NCI-H2196 (cell line): ENCODE results near the gene PTPRD.

Experiments
- DNase-seq: peaks from one replicate; lab custom pipeline; 2025; ENCODE audit not compliant: unreplicated experiment; lab: John Stamatoyannopoulos, UW

The PTPRD gene

DNA sequence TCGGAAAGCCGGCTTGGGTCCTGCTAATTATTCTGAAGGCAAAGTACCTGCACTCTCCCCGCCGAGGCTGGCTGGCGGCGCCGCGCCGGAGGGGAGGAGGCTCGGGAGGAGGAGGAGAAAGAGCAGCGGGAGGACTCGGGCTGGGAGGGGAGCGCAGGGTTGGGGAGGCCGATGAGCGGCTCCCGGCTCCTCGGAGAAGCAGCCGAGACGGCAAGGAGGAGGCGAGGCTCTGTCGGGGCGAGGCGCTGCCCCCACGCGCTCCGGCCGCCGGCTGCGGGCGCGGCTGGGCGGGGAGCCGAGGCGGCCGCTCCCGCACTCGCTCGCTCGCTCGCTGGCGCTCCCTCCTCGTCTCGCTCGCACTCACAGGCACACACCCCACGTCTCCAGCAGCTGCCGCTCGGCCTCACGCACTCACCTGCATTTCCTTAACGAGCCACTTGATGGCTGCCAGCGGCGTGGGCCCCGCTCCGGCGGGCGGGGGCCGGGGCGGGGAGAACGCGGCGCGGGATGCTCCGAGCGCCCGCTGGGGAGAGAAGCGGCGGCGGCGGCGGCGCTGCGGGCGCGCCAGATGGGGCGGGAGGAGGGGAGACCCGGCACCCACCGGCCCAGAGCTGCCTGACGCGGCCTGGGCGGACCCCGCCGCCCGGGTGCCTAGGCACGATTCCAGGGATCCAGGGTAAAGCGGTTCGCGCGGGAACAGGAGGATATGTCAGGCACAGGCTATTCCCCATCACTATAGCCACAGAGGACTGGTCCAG, at the start of gene PTPRD:
TSS of gene PTPRD (minus strand) at position 362 of the 758 bp plus-strand sequence.
- DNase-seq: peak; percentile 77

DNA sequence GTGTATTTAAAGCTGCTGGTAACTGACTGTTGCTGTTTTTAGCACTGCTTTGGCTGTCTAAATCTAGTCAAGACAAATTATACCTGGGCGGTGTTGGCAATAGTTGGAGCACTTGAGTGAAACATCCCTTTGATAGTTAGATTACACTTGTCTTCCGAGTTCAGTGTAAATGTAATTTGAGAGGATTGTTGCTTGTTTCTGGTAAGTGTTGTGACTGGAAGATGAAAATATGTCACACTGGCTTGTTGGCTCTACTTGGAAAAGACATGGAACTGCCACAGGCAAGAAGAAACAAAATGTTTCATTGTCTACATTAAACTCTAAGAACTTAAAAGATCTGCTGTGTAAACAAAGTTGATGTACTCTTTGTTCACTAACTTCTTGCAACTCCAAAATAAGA, 49.2 kb upstream of the PTPRD start:
- no peak for DNase-seq

DNA sequence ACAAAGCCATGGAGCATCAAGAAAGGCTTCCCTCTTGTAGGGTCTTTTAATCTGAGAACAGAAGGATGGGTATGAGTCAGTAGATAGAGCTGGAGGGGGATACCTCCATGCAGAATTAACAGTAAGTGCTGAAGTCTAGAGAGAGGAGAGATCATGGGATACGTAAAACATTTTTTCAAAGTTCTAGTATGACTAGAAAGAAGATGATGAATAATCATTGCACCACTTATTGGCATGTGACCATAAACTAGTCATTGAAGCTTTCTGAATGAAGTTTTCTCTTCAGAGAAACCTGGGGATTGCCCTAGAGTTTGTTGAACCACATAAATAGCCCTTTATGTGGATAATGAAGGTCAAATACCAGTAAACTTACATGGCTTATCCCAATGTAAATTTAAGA, 48.6 kb upstream of the PTPRD start:
- no peak for DNase-seq

DNA sequence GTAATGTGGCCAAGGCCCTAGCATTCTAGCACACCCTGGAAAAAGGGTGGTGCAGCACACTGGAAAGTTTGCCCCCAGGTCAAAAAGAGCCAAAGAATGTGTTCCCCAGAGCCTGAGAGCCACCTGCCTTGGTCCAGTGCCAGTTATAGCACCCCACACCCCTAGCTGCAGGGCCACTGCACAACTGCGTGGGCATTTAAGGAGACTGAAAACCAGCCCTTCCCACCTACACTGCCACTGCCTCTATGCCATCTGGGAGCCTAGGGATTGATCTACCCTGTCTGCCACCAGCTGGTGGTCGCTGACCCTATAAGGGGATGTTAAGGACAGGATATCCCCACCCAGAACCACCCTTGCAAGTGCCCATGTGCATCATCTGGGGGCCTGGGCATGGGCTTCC, 38.2 kb upstream of the PTPRD start:
- no peak for DNase-seq

DNA sequence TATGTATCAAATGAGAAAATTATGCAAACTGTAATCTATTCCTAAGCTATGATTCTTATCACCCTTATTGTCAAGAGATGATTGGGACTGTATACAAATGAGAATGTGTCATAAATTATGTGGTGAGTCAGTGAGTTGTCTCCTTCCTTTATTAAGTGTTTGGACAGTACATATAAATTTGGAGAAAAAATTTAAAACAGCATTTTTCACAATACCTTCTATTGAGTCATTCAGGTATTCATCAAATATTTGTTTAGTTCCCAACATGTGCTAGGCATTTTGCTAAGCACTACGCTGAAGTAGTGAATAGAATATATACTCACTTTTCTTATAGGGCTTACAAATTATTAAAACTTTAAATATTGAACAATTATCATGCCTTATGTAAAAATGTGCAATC, 36.3 kb upstream of the PTPRD start:
- DNase-seq: no peak

DNA sequence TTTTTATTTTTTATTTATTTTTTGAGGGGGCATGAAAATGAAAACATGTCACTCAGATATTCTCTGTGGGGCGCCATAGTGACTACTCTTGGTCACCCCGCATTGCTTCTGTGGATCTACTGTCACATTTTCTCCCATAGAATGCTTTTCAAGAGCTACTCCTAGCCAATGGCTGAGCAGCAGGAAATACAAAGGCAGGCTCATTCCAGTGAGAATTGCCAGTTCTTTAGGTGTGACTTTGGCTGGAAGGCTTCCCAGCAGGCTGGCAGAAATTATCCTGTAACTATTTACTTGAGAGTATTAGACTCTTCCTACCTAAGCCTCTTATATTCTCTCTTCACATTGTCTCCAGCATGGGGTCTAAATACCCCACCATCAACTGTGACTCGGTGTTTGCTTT, 21.0 kb upstream of the PTPRD start:
- no peak for DNase-seq

DNA sequence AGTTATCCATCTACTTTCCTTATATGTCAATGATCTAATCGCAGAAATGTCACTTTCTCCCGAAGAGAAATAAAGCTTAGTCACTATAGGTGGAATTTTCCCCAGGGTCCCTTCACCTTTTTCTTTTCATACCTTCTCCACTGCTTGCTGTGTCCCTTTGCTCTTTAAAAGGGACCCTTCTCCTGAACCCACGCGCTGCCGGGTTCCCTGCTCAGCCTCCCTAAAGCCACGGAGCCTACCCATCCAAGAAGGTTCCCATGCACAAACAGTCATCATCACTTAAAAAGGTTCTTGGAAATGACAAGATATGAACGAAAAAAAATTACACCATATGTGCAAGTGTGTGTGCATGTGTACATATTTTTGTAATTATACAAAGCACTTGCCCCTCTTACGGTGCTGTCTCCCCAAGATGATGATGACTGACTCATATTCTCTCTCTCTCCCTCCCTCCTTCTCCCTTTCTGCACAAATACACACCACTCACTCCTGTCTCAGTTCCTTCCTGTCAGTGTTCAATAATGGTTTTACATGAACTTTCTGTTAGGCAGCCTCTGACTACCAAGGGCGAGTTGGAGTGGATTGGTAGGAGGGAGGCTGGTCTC, 1.5 kb upstream of the PTPRD start:
- no peak for DNase-seq

DNA sequence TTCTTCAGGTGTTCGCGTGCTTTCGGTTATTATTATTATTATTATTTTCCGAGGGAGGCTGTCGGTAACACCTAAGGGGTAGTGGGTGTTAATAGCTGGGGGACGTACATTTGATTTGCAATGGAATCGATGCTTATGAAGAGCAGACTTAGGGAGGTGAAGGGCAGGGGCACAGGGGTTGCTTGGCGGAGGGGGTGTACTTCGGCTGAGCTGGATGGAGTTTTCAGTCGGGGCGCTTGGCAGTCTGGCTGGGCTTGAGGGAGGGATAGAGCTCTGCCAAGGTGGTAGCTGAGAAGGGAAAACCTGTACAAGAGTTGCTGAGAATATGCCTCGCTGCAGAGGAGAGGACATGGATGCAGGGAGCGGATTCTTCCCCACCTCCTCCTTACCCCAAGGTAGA, 617 bp upstream of the PTPRD start:
- DNase-seq: no peak

DNA sequence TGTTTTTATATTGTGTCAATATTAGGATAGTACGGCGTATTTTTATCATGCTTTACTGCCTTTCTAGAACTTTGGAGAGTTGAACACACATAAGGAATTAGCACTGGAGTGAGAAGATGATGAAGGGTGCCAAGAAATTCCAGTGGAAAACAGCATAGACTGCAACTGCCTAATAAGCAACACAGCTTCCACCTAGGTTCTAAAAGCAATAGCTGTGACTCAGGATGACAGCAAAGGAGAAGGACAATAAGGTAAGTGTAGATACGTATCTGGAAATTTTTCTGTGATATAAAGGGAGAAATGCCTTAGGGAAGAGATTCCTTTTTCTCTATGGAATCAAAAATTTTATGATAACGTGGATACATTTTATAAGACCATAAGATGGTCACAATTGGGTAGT, 7.4 kb downstream of the PTPRD start:
- no peak for DNase-seq

DNA sequence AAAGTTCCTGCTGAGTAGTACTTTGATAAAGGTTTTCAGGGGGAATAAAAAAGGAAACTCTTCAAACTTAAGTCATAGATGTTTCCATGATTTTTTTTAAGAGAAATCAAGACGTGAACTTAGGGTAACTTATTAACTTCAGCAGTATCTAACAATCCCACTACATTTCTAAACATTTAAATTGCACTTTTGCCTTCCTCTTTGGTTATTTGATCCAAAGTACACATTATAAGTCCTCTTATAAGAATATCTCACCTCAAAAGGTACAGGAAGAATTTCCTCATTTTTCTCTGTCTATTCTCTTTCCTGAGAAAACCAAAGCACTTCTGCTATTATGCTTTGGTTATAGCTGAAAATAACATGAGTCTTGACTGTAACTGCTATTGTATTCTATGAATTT, 7.9 kb downstream of the PTPRD start:
- DNase-seq: no peak

DNA sequence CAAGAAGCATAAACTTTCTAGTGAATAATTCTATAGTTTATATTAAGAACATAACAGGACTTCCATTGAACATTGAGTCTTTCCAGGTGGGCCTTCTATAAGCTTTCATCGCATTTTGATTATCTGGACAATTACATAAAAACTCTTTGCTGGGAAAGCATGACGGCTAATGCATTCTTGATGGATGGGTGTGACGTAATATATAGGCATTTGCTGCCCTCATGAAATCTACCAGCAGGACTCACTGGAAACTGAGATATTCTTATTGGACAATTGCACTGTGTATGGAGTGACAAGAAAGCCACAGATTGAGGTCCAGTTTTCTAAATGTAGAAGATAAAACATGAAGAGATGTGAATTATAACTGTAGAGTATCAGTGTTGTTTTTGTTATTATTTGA, 15.0 kb downstream of the PTPRD start:
- no peak for DNase-seq

DNA sequence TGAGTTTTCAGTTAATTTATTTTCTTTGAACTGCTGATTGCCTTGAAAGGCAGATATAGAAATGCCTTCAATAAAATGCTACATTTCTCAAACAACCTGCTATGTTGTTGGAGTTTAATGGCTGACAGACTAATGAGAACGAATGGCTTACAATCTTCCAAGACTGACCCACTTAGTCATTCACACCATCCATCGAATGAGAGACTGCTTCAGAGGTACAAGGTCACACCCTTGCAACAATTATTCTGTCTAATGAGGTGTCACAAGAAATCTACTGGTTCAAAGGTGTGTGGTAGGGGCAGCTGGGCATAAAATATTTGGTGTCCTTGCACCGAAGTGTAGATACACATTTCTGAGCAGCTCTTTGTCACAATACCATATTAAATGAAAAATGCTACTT, 18.3 kb downstream of the PTPRD start:
- no peak for DNase-seq

DNA sequence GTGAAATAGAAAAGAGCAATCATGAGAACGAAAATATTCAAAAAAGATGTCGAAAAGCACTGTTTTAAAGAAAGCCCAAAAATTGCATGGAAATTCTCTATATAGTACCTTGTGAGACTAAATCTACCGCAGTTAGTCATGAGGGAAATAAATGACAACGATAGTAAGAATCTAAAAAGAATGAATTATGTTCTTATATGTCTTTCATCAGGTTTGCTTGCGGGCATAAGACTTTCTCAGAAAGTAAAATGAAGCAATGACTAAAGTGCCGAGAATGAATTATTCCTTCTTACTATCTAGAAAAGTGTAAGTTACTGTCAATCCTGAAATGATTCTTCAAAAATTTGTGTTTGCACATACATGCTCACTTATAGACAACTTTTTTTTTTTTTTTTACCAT, 26.4 kb downstream of the PTPRD start:
- DNase-seq: no peak

DNA sequence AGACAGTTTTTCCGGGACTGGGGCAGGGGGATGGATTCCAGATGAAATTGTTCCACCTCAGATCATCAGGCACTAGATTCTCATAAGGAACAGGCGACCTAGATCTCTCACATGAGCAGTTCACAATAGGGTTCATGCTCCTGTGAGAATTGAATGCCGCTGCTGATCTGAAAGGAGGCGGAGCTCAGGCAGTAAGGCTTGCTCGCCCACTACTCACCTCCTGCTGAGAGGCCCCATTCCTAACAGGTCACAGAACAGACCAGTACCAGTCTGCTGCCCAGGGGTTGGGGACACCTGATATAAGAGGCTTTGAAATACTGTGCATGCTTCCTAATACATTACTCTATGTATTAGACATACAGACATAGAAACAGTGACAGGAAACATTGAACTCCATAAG, 41.1 kb downstream of the PTPRD start:
- no peak for DNase-seq

DNA sequence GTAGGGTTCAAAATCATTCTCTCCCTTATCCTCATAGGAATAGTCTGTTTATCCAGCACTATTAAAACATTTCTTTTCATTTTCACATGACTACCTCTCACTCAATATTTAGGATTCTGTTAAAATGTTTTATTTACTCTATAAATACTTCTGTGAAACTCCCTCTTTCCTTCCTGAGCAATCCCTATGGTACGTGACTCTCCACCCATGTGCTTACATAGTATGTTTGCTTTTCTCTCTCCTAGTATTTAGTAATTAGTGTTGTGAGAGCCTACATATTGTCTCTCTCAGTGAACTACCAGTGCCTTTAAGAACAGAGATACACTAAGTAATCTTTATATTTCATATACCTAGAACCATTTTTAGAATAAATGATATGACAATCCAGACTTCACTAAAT, 46.0 kb downstream of the PTPRD start:
- DNase-seq: no peak

DNA sequence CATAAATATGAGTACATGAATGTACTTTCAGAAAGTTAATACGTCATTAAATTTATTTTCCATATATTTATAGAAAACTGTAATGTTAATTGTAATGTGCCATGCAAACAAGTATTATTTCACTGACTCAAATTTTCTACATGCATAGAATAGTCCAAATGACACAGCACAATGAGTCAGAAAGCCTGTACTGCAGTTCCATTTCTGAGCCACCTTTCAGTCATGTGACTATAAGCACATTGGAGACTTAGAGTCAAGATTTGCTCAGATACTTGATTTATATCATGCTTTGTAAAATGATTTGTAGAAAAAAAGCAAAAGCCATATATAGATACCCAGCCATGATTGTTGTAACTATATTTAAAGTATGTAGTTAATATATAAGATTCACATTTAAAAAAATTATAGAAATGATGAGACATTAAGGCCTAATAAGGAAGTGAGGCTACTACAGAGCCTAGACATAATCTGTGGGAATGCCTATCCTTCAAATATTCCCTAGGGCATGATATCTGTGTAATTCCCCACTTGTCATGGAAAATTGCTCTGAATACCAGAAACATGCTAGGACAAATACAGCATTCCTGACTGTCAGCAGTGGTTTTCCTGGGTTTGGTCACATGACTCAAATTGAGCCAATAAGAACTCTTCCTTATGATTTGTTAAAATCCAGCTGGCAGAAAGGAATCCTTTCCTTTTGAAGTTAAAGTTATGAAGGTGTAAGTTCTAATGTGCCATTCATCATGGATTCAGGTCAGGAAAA, 50.0 kb downstream of the PTPRD start:
- DNase-seq: no peak

DNA sequence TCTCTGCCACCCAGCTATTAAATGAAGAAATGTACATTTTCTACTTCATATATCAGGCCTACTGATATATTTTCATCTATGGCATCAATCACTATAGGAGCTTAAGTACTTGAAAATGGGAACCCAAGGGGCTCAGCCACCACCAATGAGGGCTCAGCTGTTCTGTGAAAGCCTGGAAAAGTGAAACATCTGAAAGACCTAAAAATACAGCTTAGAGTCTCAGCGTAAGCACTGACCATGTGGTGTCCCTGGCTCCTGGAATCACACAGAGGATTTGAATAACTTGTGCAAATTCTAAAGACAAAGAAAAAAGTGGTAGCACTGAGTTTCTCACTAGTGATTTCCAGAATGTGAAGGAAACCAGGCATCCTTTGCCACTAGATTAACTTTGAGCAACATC, 64.5 kb downstream of the PTPRD start:
- no peak for DNase-seq

DNA sequence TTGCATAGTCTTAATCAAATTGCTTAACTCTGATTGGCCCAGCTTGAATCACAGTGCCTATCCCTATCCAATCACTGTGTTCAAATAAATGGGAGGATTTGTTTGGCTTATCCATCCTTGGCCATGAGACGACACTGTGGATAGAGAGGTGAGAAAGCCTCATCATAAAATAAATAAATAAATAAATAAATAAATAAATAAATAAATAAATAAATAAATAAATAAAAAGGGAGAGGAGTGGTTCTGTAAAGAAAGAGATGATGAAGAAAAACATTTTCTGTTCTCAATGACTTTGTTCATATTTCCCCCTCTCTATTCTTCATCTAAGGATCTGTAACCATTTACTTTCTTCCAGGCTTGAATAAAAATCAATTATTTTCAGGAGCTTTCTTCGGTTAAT, 74.7 kb downstream of the PTPRD start:
- DNase-seq: no peak

DNA sequence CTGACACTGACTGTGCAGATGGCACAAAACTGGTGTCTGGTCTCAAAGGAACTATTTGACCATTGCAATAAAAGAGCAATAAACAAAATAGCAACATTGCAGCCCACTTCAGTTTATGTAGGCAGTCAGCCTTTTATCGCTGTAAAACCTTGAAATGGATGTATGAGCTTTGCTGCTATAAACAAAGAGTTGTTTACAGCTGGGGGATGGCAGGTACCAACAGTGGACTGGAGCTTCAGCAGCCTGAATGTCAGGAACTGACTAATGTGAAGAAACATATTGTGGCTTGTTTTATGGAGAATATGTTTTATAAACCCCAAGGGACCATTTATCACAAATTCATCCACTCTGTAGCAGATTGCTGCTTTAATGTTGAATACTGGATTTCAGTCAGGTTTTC, 78.0 kb downstream of the PTPRD start:
- DNase-seq: no peak

DNA sequence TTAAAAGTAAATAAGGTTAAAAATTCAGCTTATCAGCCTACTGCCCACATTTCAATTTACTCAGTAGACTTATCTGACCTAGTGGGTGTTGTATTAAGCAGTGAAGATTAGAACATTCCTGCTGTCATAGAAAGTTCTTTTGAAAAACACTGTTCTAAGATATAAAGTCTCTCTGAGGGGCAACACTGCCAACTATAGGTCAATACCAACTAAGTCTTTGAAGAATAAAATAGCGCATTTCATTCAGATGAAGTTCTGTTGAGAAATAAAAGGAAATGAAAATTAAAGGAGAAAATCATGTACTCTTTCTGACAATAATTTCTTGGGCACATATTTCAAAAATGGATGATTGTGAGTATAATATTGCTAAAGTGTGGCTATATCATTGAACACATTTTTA, 86.8 kb downstream of the PTPRD start:
- DNase-seq: no peak

DNA sequence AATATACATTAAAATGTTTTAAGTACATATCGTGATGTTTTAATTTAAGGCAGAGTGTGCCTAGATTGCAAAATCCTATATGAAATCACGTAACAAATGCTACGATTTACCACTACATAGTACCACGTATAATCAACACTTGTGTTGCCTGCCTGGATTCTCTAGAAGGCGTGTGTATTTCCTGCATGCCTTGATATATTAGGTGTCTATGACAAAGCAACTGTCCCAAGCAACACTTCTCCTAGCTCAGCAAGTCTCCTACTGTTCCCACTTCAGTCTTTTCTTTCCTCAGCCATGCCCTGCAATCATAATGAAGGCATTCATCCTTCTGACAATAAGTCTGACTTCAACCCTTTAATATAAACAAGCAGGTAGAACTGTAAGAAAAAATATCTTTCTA, 89.6 kb downstream of the PTPRD start:
- DNase-seq: no peak

DNA sequence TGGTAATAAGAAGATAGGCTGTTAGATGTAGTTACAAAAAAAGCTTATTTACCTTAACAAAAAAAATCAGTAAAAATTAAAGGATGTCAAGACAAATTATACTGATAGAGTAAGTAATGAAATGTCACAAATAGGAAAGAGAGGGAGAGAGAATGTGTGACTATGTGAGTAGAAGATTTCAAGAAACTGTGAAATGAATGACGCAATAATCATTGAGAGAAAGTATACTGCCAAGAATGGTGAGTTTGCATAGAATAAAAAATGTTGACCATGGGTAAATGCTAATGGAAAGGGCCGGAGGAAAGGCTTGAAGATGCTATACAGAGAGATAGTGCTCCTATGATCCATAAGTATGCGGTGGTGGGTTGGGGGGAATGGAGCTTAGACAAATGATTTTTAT, 100.7 kb downstream of the PTPRD start:
- no peak for DNase-seq
